GM12891 (cell line): ENCODE results near the gene FKBP1B.

Experiments used
- PAX5 ChIP-seq: IDR thresholded peaks from 2 replicates; pipeline ENCODE4 v1.6.1; 2011; ENCODE audit warnings: low read length, moderate library complexity, mild to moderate bottlenecking; ENCODE audit not compliant: insufficient read depth, severe bottlenecking
- POLR2A ChIP-seq: IDR thresholded peaks from 2 replicates; pipeline ENCODE4 v1.6.1; 2011; ENCODE audit warnings: low read depth, low read length, control low read depth
- POLR2AphosphoS5 ChIP-seq: IDR thresholded peaks from 2 replicates; pipeline ENCODE4 v1.6.1; 2011; ENCODE audit warnings: low read depth, low read length, control low read depth
- POU2F2 ChIP-seq: IDR thresholded peaks from 2 replicates; pipeline ENCODE4 v1.6.1; 2011; ENCODE audit warnings: low read depth, mild to moderate bottlenecking, control low read depth, low read length, moderate library complexity
- SPI1 ChIP-seq: IDR thresholded peaks from 2 replicates; pipeline ENCODE4 v1.6.1; 2011; ENCODE audit warnings: low read depth, low read length, control low read depth
- TAF1 ChIP-seq: IDR thresholded peaks from 2 replicates; pipeline ENCODE4 v1.6.1; 2011; ENCODE audit warnings: low read depth, low read length, control low read depth

DNA sequence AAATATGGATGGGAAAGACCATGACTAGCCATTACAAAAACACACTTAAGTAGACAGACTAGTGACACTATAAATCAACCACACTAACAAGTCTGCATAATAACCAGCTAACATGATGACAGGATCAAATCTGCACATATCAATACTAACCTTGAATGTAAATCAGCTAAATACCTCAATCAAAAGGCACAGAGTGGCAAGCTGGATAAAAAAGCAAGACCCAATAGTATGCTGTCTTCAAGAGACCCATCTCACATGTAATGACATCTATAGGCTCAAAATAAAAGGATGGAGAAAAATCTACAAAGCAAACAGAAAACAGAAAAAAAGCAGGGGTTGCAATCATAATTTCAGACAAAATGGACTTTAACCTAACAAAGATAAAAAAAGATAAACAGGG is 57.2 kb downstream of the FKBP1B start:
- TF ChIP-seq TAF1: no peak
- no peak for TF ChIP-seq POLR2AphosphoS5
- TF ChIP-seq POLR2A: no peak
- no peak for TF ChIP-seq SPI1
- no peak for TF ChIP-seq POU2F2
- TF ChIP-seq PAX5: no peak
